Activated CD8-positive, alpha-beta T cell treated with anti-CD3 and anti-CD28 coated beads, Interleukin-2, amount 10 ng/mL, durations not matched to agents 7 days and 5 days (primary cell): ENCODE data around the gene GRHL3. TPM values are rescaled to one million over a fixed set of nuclear protein-coding genes. Genes with fewer than 3 reads are reported as not detected.

Experiments used
- ATAC-seq: fragments of 150-1000 bp; cut with Tn5 transposase; one replicate; pipeline ENCODE4 v1.10.0; 2021; ENCODE audit warnings: moderate library complexity
- CTCF ChIA-PET: fragments of 350-600 bp; sonication (Branson Sonifier 250); formaldehyde crosslinking; loops from one replicate; lab custom pipeline; 2021; ENCODE audit warnings: antibody characterized with exemption; lab: Charles Lee
- POLR2A ChIA-PET: fragments of 350-600 bp; sonication (Branson Sonifier 250); formaldehyde crosslinking; loops from one replicate; lab custom pipeline; 2021; ENCODE audit warnings: antibody characterized with exemption; lab: Charles Lee
- DNase-seq: peaks from one replicate; pipeline ENCODE4 v3.0.0-alpha.2; 2020
- H3K27ac Mint-ChIP-seq: one replicate; pipeline ENCODE4 v1.8.0; 2021; ENCODE audit warnings: mild to moderate bottlenecking, mixed read lengths
- H3K27me3 Mint-ChIP-seq: one replicate; pipeline ENCODE4 v1.8.0; 2021; ENCODE audit warnings: low read depth, mixed read lengths
- H3K36me3 Mint-ChIP-seq: one replicate; pipeline ENCODE4 v1.8.0; 2021; ENCODE audit warnings: low read depth, mixed read lengths
- H3K4me1 Mint-ChIP-seq: one replicate; pipeline ENCODE4 v1.8.0; 2021; ENCODE audit warnings: low read depth, mixed read lengths
- H3K4me3 Mint-ChIP-seq: one replicate; pipeline ENCODE4 v1.8.0; 2021; ENCODE audit warnings: mild to moderate bottlenecking, mixed read lengths
- H3K9me3 Mint-ChIP-seq: one replicate; pipeline ENCODE4 v1.8.0; 2022; ENCODE audit warnings: mixed read lengths; ENCODE audit not compliant: insufficient read depth
- total RNA-seq, 2 experiments: library from RNA; stranded (reverse); gene quantifications; one replicate each; pipeline ENCODE4 v1.2.3, GENCODE V29; 2021

The GRHL3 gene
- total RNA-seq, 2 experiments from 2014 or later = not detected

GRCh38 chr1:24381256-24381655 is 62.1 kb downstream of the GRHL3 start:
- Mint-ChIP-seq H3K9me3 (no peaks in the 10 kb centered on the region), H3K27ac (no peak overlapping the region), H3K4me1 (peaks cover 21% of the 10 kb centered on the region), H3K36me3 (peaks cover 2% of the 10 kb centered on the region), H3K27me3 (no peaks in the 10 kb centered on the region), H3K4me3 (no peak overlapping the region)
- ATAC-seq (no peak), DNase-seq (peak; percentile 6)
- ChIA-PET CTCF (interaction anchor here (0.7 to 10.1 kb wide), 4 partner anchors 11 to 206 kb away, joined by 3 to 162 read pairs (median 26); no protein-coding TSS in a partner anchor), POLR2A (no interaction called here)

DNA sequence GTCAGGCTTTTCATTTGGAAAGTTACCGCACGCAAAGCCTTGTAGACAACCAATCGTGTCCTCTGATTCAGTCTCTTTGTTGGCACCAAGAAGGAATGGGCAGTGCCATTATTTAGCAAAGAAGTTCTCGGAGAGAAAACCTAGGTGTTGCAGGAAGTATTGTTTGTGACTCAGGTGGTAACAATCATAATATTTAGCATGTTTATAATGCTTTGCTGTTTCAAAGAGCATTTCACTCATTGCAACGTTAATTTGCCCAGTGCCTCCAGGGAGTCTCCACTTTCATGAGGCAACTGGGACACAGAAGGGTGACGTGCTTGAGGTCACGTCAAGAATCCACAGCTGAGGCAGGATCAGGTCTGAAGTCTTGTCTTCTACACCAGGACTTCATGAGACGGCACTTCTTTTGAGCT is 63.0 kb downstream of the GRHL3 start:
- Mint-ChIP-seq H3K4me1 (peaks cover 25% of the 10 kb centered on the region), H3K4me3 (no peak overlapping the region), H3K27me3 (no peaks in the 10 kb centered on the region), H3K36me3 (peaks cover 2% of the 10 kb centered on the region), H3K9me3 (no peaks in the 10 kb centered on the region), H3K27ac (no peak overlapping the region)
- POLR2A ChIA-PET = no interaction called here
- DNase-seq (peak; percentile 17), ATAC-seq (no peak)
- CTCF ChIA-PET = interaction anchor here (0.6 to 10.1 kb wide), 5 partner anchors 10 to 717 kb away, joined by 3 to 162 read pairs (median 19); no protein-coding TSS in a partner anchor

DNA sequence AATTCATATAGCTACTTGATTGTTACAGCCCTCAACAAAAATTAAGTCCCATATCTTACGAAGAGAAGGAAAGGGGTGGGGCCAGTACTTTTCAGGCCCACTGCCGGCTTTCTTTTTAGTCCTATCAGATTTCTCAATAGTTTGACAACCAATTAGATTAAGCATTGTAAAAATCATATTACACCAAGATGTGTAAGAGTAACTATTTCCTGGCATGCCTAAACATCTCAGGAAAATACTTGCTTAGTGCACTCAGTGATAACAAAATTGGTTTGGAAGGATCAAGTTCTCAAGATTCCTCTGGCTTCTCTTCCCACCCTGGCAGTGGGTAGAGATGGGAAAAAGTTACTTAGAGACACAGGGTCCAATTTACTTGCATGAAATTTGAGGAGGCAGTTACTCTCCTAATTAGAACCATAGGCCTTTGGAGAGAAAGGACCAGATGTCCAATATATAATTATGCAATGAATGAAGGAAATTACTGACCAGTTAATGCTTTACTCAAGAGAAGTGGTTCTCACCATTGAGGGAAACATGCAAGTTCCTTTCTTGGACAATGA is 64.3 kb downstream of the GRHL3 start:
- Mint-ChIP-seq H3K4me3 (no peak overlapping the region), H3K27ac (no peak overlapping the region), H3K27me3 (no peaks in the 10 kb centered on the region), H3K4me1 (peaks cover 25% of the 10 kb centered on the region), H3K9me3 (no peaks in the 10 kb centered on the region), H3K36me3 (peaks cover 2% of the 10 kb centered on the region)
- CTCF ChIA-PET = interaction anchor here (1.1 to 10.1 kb wide), 14 partner anchors 9 to 312 kb away, joined by 3 to 162 read pairs (median 14); partner anchors contain the start of genes IFNLR1 and NIPAL3
- DNase-seq = no peak
- no peak for ATAC-seq
- POLR2A ChIA-PET = interaction anchor here (1.3 kb wide), 1 partner anchor 184 kb away, joined by 3 read pairs; no protein-coding TSS in a partner anchor

DNA sequence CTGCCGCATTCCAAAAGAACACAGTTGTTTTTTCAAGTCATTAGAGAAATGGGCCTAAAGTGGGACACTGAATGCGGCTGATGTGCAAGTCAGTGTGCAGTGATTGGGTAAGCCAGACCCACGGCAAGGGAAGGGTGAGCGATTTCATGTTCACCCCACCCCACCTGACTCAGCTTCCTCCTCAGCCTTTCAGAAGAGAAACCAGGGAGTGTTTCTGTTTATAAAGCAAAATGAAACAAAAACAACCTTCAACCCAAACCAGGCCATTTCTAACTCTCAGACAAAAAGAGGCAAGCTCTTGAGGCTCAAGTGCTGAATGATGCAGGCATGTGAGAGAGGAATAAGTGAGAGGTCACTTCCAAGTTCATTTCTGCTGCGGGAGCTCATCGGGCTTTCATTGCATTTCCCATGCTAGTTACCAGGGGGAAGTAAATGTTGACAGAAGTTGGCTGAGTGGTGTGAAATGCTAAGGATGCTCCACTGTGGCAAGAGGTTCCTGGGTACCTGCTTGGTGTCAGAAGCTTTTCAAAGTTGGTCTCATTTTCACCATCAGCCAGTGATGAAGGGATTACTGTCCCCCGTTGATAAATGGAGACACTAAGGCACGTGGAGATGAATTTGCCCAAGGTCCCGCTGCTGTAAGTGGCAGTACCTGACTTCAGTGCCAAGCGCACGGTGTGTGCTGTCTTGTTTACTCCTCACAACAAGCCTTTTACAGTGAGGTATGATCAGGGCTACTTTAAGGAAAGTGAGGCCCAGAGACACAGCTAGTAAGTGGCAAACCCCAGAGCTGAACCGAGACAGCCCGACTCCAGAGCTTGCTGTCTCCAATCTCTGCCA is 65.3 kb downstream of the GRHL3 start:
- DNase-seq = peak; percentile 37
- Mint-ChIP-seq H3K36me3 (peaks cover 2% of the 10 kb centered on the region), H3K4me1 (peaks cover 25% of the 10 kb centered on the region), H3K4me3 (no peak overlapping the region), H3K27me3 (no peaks in the 10 kb centered on the region), H3K9me3 (no peaks in the 10 kb centered on the region), H3K27ac (peak overlapping the region; percentile 1)
- POLR2A ChIA-PET = interaction anchor here (0.6 to 1.3 kb wide), 3 partner anchors 33 to 185 kb away, joined by 3 read pairs; no protein-coding TSS in a partner anchor
- ATAC-seq = peak; percentile 56
- CTCF ChIA-PET = interaction anchor here (0.9 to 10.1 kb wide), 30 partner anchors 9 to 403 kb away, joined by 3 to 162 read pairs (median 5); partner anchors contain the start of genes IFNLR1, NIPAL3 and STPG1

DNA sequence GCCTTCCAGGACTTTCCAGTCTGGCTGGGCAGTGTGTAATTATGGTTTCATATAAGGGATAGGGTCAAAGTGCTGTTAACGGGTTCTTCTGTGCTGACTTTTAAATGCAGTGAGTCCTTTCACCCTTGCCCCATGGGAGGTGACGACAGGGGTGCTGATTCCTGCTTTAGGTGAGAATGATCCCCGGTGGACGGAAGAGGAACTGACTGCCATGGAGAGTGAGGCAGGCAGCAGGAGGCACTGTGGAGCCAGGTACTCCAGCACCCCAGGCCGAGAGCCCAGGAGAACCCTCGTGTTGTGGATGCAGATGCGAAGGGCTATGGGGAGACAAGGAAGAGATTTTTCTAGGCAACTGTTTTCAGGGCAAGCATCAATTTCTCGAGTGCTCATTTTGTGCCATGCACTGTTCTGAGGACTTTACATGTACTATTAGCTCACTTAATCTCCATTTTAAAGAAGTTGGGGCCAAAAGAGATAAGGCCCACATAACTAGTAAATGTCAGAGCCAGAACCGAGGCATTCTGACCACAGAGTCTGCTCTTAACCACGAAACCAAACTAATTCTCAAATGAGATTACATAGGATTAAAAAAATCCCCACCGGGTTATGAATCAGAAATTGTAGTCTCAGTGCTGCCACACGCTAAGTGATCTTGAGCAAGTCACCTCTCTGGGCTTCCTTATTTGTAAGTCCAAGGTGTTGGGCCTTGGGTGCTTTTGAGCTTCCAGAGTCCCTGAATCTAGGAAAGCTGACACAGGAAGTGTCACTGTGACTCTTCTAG is 66.2 kb downstream of the GRHL3 start:
- peak; percentile 46 for DNase-seq

DNA sequence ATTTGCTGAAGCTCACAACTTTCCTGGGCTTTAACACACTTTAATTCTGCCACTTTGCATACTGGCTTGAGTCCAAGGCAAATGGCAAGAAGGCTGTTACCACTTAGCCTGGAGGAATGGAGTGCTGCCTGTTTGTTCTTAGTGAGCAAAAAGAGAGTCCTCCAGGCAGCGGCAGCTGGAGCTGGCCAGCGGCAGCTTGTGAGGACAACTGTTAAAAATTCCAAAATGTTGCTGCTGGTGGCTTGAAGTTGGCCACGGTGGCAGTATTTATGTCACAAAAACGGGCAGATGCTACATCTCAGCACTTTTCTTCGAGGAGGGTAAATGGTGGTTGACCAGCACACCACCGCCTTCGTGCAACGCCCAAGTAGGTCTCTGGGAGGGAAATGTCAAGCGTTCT is 67.1 kb downstream of the GRHL3 start:
- ChIA-PET CTCF (interaction anchor here (0.7 to 10.1 kb wide), 22 partner anchors 8 to 237 kb away, joined by 3 to 162 read pairs (median 4); partner anchors contain the start of genes IFNLR1, NIPAL3, RCAN3 and STPG1), POLR2A (interaction anchor here (1.5 kb wide), 1 partner anchor 179 kb away, joined by 3 read pairs; no protein-coding TSS in a partner anchor)
- ATAC-seq (no peak), DNase-seq (peak; percentile 15)
- Mint-ChIP-seq H3K9me3 (no peaks in the 10 kb centered on the region), H3K27ac (no peak overlapping the region), H3K4me1 (peaks cover 28% of the 10 kb centered on the region), H3K36me3 (peaks cover 6% of the 10 kb centered on the region), H3K4me3 (no peak overlapping the region), H3K27me3 (no peaks in the 10 kb centered on the region)

More for the DNA sequence above, 66.2 kb downstream of the GRHL3 start:
- ATAC-seq = peak; percentile 59
- no peaks in the 10 kb centered on the region for H3K27me3 Mint-ChIP-seq
- peaks cover 6% of the 10 kb centered on the region for H3K36me3 Mint-ChIP-seq
- peaks cover 27% of the 10 kb centered on the region for H3K4me1 Mint-ChIP-seq
- H3K27ac Mint-ChIP-seq = peak overlapping the region; percentile 26
- CTCF ChIA-PET = interaction anchor here (0.7 to 10.1 kb wide), 32 partner anchors 8 to 404 kb away, joined by 3 to 162 read pairs (median 4); partner anchors contain the start of genes IFNLR1, NIPAL3, RCAN3 and STPG1
- no peaks in the 10 kb centered on the region for H3K9me3 Mint-ChIP-seq
- POLR2A ChIA-PET = interaction anchor here (1.1 to 1.5 kb wide), 3 partner anchors 97 to 186 kb away, joined by 3 read pairs; no protein-coding TSS in a partner anchor
- no peak overlapping the region for H3K4me3 Mint-ChIP-seq

DNA sequence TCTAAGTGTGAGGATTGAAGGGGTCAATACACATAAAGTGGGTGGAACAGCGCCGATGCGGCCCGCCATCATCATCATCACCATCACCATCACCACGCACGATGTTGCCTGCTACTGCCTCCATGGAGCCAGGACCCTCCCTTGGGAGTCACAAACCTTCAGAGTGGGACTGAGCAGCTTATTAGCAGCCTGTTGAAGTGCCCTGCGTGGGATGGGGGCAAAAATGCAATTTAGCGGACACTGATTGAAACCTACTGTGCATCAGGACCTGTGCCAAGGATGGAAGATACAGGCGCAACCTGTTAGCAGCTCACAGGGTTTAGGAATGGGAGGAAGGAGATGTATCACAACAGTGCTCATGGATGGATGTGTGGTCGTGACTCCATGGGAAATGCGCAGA is 67.8 kb downstream of the GRHL3 start:
- ChIA-PET POLR2A (no interaction called here), CTCF (interaction anchor here (0.8 to 10.1 kb wide), 3 partner anchors 29 to 237 kb away, joined by 3 to 162 read pairs (median 4); partner anchors contain the start of gene NIPAL3)
- Mint-ChIP-seq H3K36me3 (peaks cover 6% of the 10 kb centered on the region), H3K9me3 (no peaks in the 10 kb centered on the region), H3K27ac (no peak overlapping the region), H3K27me3 (no peaks in the 10 kb centered on the region), H3K4me3 (no peak overlapping the region), H3K4me1 (peaks cover 35% of the 10 kb centered on the region)
- ATAC-seq (no peak), DNase-seq (peak; percentile 7)

DNA sequence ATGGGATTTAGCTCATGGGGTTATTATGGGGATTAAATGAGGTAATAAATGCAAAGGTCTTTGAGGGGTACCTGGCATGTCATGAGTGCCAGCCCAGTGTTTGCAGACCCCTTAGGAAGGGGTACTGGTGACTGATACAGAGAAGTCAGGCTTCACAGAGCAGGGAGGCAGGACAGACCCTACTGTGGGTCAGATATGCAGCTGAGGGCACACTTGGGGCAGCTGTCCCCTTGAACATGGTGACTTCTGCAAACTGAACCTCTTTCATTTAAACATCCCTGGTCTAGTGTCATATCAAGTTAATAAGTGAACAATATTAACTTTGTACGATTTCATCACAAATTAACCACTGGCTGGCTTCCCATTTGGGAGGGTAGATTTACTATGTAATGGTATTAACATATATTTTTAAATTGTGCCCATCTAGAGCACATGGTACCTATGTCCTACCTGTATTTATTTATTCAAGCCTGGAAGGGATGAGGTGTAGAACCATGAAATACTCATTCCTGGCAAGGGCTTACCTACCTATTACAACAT is 68.5 kb downstream of the GRHL3 start:
- Mint-ChIP-seq H3K9me3 (no peaks in the 10 kb centered on the region), H3K36me3 (peaks cover 6% of the 10 kb centered on the region), H3K27me3 (no peaks in the 10 kb centered on the region), H3K4me1 (peaks cover 43% of the 10 kb centered on the region), H3K4me3 (no peak overlapping the region), H3K27ac (no peak overlapping the region)
- ATAC-seq (no peak), DNase-seq (peak; percentile 13)
- ChIA-PET POLR2A (no interaction called here), CTCF (interaction anchor here (0.8 to 10.1 kb wide), 3 partner anchors 28 to 237 kb away, joined by 3 to 162 read pairs (median 4); partner anchors contain the start of gene NIPAL3)

DNA sequence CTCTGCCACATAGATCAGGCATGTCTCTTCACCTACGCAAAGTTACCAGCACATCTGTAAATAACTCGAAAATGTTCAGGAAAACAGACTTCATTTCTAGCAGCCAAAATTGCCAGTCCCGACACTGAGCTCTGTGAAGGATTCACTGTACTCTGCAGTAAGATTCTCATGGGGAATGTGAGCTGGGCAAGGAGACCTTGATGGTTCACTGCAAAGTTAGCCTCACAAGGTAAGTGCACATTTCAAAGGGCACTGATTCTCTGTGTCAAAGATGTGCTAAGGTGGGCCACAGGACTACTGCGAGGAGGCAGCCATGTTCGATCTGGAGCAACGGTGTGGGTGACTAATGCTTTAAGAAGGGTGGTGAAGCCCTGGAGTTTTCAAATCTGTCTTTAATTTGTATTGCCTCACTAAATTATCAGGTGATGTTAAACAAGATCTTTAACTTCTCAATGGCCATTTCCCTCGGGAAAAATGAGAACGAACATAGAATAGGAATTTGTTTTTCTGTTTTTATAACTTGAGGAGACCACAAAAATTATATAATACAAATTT is 69.3 kb downstream of the GRHL3 start:
- ChIA-PET POLR2A (no interaction called here), CTCF (interaction anchor here (1.4 to 10.1 kb wide), 2 partner anchors 27 to 188 kb away, joined by 4 to 162 read pairs; partner anchors contain the start of gene NIPAL3)
- peaks cover 49% of the 10 kb centered on the region for H3K4me1 Mint-ChIP-seq
- no peaks in the 10 kb centered on the region for H3K9me3 Mint-ChIP-seq
- peaks cover 6% of the 10 kb centered on the region for H3K36me3 Mint-ChIP-seq
- H3K27ac Mint-ChIP-seq = no peak overlapping the region
- H3K27me3 Mint-ChIP-seq = no peaks in the 10 kb centered on the region
- ATAC-seq (no peak), DNase-seq (peak; percentile 17)
- H3K4me3 Mint-ChIP-seq = no peak overlapping the region

- Mint-ChIP-seq H3K27ac (no peak overlapping the region), H3K9me3 (no peaks in the 10 kb centered on the region), H3K36me3 (peaks cover 4% of the 10 kb centered on the region), H3K4me3 (no peak overlapping the region), H3K27me3 (no peaks in the 10 kb centered on the region), H3K4me1 (peaks cover 47% of the 10 kb centered on the region)
- DNase-seq (peak; percentile 18), ATAC-seq (no peak)
- ChIA-PET POLR2A (no interaction called here), CTCF (interaction anchor here (10.1 kb wide), 1 partner anchor 189 kb away, joined by 162 read pairs; no protein-coding TSS in a partner anchor)
Measured at GRCh38 chr1:24389231-24389678, 70.1 kb downstream of the GRHL3 start.
